Endothelial cell of umbilical vein (primary cell): ENCODE measurements around the gene HIVEP3.

Experiments used
- CTCF ChIP-seq, 2 donors: IDR thresholded peaks; 1 replicate in 1 of 2; 2 replicates in 1 of 2; pipeline ENCODE4 v1.5.1; 2011; ENCODE audit warnings: low read length in 2 of 2, mild to moderate bottlenecking in 2 of 2, moderate library complexity in 2 of 2, control low read depth in 1 of 2, inconsistent platforms in 1 of 2, low read depth in 1 of 2; ENCODE audit not compliant: insufficient read depth in 1 of 2; ENCODE audit errors: extremely low read depth in 1 of 2
- EZH2 ChIP-seq: IDR thresholded peaks from 2 replicates; pipeline ENCODE4 v1.6.1; 2012; ENCODE audit warnings: borderline replicate concordance, low read depth, mild to moderate bottlenecking, moderate library complexity, low read length, inconsistent platforms; ENCODE audit not compliant: severe bottlenecking
- MAX ChIP-seq: IDR thresholded peaks from 2 replicates; pipeline ENCODE4 v1.6.1; 2011; ENCODE audit not compliant: insufficient read depth, insufficient read length
- MYC ChIP-seq: IDR thresholded peaks from one replicate; pipeline ENCODE4 v1.6.1; 2011; ENCODE audit warnings: mild to moderate bottlenecking, low read depth, low read length
- POLR2A ChIP-seq: IDR thresholded peaks from 2 replicates; pipeline ENCODE4 v1.6.1; 2012; ENCODE audit warnings: low read depth, mild to moderate bottlenecking, control low read depth, low read length
- POLR2AphosphoS5 ChIP-seq: IDR thresholded peaks from 2 replicates; pipeline ENCODE4 v1.6.1; 2012; ENCODE audit warnings: low read depth, mild to moderate bottlenecking, control low read depth, low read length, moderate library complexity; ENCODE audit not compliant: insufficient read depth

GRCh38 chr1:41774471-41774990 is 144.2 kb downstream of the HIVEP3 start:
- TF ChIP-seq POLR2AphosphoS5 (no peak), CTCF (IDR thresholded peaks at IDR 0.05; ENCODE audit: extremely low read depth in 1 of 2, insufficient read depth in 1 of 2, low read depth in 1 of 2, low read length in 2 of 2) (no peak), EZH2 (no peak), POLR2A (no peak), MYC (no peak), MAX (no peak)
